Measurements from ENCODE around the gene TIMM22. TPM values are rescaled to one million over a fixed set of nuclear protein-coding genes. Genes with fewer than 3 reads are reported as not detected.

Gene TIMM22
- total RNA-seq, 4 donors from 2014 or later: 14.7 to 17.1 (median 14.9) TPM

DNA sequence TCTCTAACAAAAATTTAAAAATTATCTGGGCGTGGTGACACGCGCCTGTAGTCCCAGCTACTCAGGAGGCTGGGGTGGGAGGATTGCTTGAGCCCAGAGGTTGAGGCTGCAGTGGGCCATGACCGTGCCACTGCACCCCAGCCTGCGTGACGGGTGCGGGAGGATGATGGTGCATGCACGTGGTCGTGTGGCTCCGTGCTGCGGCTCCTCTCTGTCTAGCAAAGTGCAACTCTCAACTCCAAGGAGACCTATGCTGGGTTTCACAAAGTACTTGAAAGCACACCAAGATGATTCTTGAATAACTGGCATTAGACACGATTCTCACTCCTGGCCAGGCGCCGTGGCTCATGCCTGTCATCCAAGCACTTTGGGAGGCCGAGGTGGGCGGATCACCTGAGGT is 43.2 kb upstream of the TIMM22 start:
- H3K27me3 ChIP-seq: no peaks in the 10 kb centered on the region
- H3K27ac ChIP-seq: peak overlapping the region in 2 of 3 donors; percentile 3 to 62
- H3K4me1 ChIP-seq: peaks cover 0 to 25% of the 10 kb centered on the region in 2 donors
- H3K4me3 ChIP-seq (replicated peaks in 1 of 3): no peak overlapping the region
- no peaks in the 10 kb centered on the region for H3K9me3 ChIP-seq
- 77 to 91% methylated on average over 8 to 16 of the region's 16 CpGs for WGBS, 2 donors
- DNase-seq: peak in 1 of 2 donors; percentile 27
- H3K36me3 ChIP-seq: no peaks in the 10 kb centered on the region
- intact Hi-C loops (cut with DNase I): no loop called here
- TF ChIP-seq POLR2A (IDR thresholded peaks at IDR 0.05): no peak
- TF ChIP-seq, protein P1, sequence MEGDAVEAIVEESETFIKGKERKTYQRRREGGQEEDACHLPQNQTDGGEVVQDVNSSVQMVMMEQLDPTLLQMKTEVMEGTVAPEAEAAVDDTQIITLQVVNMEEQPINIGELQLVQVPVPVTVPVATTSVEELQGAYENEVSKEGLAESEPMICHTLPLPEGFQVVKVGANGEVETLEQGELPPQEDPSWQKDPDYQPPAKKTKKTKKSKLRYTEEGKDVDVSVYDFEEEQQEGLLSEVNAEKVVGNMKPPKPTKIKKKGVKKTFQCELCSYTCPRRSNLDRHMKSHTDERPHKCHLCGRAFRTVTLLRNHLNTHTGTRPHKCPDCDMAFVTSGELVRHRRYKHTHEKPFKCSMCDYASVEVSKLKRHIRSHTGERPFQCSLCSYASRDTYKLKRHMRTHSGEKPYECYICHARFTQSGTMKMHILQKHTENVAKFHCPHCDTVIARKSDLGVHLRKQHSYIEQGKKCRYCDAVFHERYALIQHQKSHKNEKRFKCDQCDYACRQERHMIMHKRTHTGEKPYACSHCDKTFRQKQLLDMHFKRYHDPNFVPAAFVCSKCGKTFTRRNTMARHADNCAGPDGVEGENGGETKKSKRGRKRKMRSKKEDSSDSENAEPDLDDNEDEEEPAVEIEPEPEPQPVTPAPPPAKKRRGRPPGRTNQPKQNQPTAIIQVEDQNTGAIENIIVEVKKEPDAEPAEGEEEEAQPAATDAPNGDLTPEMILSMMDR (IDR thresholded peaks at IDR 0.05): no peak

DNA sequence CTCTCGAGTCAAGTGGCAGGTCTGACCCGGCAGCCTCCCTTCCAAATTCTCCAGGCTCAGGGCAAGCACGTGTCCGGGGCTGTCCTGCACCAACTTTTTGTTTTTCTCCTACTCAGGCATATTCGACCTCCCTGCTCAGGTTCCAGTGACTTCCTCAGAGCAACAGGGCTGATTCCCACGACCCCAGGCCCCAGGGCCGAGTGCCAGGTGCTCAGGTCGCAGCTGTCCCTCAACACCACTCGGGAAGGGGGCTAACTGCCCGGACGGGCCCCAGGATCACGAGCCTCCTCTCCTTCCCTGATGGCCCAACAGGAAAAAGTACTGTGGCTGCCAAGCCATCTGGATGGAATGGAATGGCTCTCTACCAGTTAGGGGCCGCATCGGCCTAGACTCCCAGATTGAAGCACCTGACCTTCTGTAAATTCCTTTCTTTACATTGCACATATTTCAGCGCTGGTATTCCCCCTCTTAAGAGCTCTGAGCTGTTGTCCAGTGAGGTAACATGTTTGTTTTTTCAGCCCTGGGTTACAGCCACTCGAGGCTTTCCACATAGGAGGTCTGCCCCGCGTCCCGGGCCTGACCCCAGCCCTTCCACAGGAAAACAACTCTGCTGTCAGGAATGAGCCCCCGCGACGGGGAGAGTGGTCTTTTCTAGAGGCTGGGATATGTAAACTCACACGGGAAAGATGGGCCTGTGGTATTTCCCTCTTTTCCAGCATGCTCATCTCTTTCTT is 42.3 kb upstream of the TIMM22 start:
- WGBS, 2 donors: 24 to 28% methylated on average over 22 to 23 of the region's 23 CpGs
- DNase-seq: peak; percentile 44 to 61
- H3K4me3 ChIP-seq (replicated peaks in 1 of 3): no peak overlapping the region
- TF ChIP-seq, protein P1 (IDR thresholded peaks at IDR 0.05): no peak
- TF ChIP-seq POLR2A (IDR thresholded peaks at IDR 0.05): no peak
- H3K27ac ChIP-seq: peak overlapping the region; percentile 12 to 62 (median 28)
- H3K36me3 ChIP-seq: no peaks in the 10 kb centered on the region
- H3K27me3 ChIP-seq: no peaks in the 10 kb centered on the region
- peaks cover 0 to 25% of the 10 kb centered on the region in 2 donors for H3K4me1 ChIP-seq
- intact Hi-C loops (cut with DNase I): no loop called here
- H3K9me3 ChIP-seq: no peaks in the 10 kb centered on the region

GRCh38 chr17:956905-957304 is 40.0 kb upstream of the TIMM22 start:
- intact Hi-C loops (cut with DNase I): no loop called here

DNA sequence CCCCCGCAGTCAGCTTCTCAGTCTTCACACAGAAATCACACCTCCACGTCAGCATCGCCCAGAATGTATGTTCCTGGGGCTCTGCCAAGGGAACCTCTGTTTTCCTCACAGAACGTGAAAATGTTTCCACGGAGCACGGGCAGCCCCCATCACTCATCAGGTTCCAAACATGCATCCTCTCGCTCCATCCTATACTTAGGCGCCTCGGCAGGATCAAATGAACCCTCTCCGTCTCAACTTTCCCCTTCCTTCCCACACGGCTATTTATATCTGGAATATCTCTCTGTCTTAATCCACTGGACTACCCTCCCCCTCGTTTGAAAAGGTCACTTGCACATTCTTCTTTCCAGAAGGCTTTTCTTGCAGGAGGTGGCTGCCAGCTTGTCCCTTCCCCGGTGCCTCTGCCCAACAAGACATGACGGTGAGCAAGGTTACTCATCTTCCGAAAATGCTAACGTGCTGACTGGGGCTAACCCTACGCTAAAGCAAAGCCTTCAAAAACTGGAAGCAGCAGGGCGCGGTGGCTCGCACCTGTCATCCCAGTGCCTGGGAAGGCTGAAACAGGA is 39.0 kb upstream of the TIMM22 start:
- Histone ChIP-seq H3K4me3 (replicated peaks in 1 of 3) (no peak overlapping the region), H3K4me1 (peaks cover 0 to 15% of the 10 kb centered on the region in 2 donors), H3K9me3 (no peaks in the 10 kb centered on the region), H3K36me3 (no peaks in the 10 kb centered on the region), H3K27ac (no peak overlapping the region), H3K27me3 (no peaks in the 10 kb centered on the region)
- TF ChIP-seq, protein P1 (IDR thresholded peaks at IDR 0.05): no peak
- TF ChIP-seq POLR2A (IDR thresholded peaks at IDR 0.05): no peak
- DNase-seq: no peak
- intact Hi-C loops (cut with DNase I): no loop called here
- WGBS, 2 donors: 79 to 85% methylated on average over 20 of the region's 20 CpGs

More at GRCh38 chr17:956905-957304, 40.0 kb upstream of the TIMM22 start:
- WGBS, 2 donors: 80% methylated on average over 8 of the region's 8 CpGs
- Histone ChIP-seq H3K9me3 (no peaks in the 10 kb centered on the region), H3K27me3 (no peaks in the 10 kb centered on the region), H3K27ac (no peak overlapping the region), H3K4me3 (replicated peaks in 1 of 3) (no peak overlapping the region), H3K4me1 (peaks cover 0 to 13% of the 10 kb centered on the region in 2 donors), H3K36me3 (no peaks in the 10 kb centered on the region)
- DNase-seq: no peak
- TF ChIP-seq POLR2A (IDR thresholded peaks at IDR 0.05): no peak
- TF ChIP-seq, protein P1 (IDR thresholded peaks at IDR 0.05): no peak

Data from thyroid gland (tissue), 4 donors.